Panc1 (cell line): Measurements from ENCODE around the gene CCDC51. TPM values are rescaled to one million over a fixed set of nuclear protein-coding genes. Genes with fewer than 3 reads are reported as not detected.

Experiments
- ATAC-seq: fragments of 200-7000 bp; cut with Tn5 transposase; 2 replicates; pipeline ENCODE4 v1.9.1; 2020; ENCODE audit warnings: mild to moderate bottlenecking, moderate library complexity
- BruUV-seq: library from RNA; stranded (reverse); fragments of 400-500 nt; replicated peaks from 2 replicates; lab custom pipeline; 2021; lab: Mats Ljungman, UMichigan
- CTCF ChIA-PET: fragments of 300-600 bp; sonication (Branson Sonifier 250); formaldehyde crosslinking; loops from one replicate; lab custom pipeline; 2022; ENCODE audit warnings: antibody characterized with exemption; lab: Charles Lee
- POLR2A ChIA-PET: fragments of 300-600 bp; sonication (Branson Sonifier 250); formaldehyde crosslinking; loops from one replicate; lab custom pipeline; 2022; ENCODE audit warnings: antibody characterized with exemption; lab: Charles Lee
- DNase-seq: peaks from one replicate; pipeline ENCODE4 v3.0.0-alpha.2; 2010; ENCODE audit warnings: low read depth, low spot score
- H3K27ac ChIP-seq: 2 replicates; pipeline ENCODE4 v1.5.1; 2011; ENCODE audit warnings: mild to moderate bottlenecking, low read length, inconsistent platforms
- H3K27me3 ChIP-seq: fragments of 200-500 bp; sonication (Bioruptor generic); 2 replicates; pipeline ENCODE4 v1.6.0; 2014; ENCODE audit warnings: low read length, inconsistent platforms; ENCODE audit not compliant: control insufficient read depth, insufficient read depth
- H3K36me3 ChIP-seq: fragments of 200-500 bp; sonication (Bioruptor generic); 2 replicates; pipeline ENCODE4 v1.5.1; 2014; ENCODE audit warnings: inconsistent platforms, mild to moderate bottlenecking, low read length, moderate library complexity; ENCODE audit not compliant: control insufficient read depth, insufficient read depth
- H3K4me1 ChIP-seq: 2 replicates; pipeline ENCODE4 v1.5.1; 2011; ENCODE audit warnings: inconsistent platforms, mild to moderate bottlenecking, low read length, moderate library complexity; ENCODE audit not compliant: control insufficient read depth, insufficient read depth
- H3K4me3 ChIP-seq, 2 experiments: 2 replicates each; pipeline ENCODE4 v1.5.1; 2011 to 2012; ENCODE audit warnings: low read depth in 2 of 2, low read length in 2 of 2, mild to moderate bottlenecking in 2 of 2, inconsistent platforms in 1 of 2, moderate library complexity in 1 of 2
- H3K9me3 ChIP-seq: fragments of 200-500 bp; sonication (Bioruptor generic); 2 replicates; pipeline ENCODE4 v1.5.1; 2014; ENCODE audit warnings: low read depth, mild to moderate bottlenecking, inconsistent platforms, low read length, moderate library complexity; ENCODE audit not compliant: control insufficient read depth, insufficient read depth
- POLR2AphosphoS5 ChIP-seq: IDR thresholded peaks from 2 replicates; pipeline ENCODE4 v1.6.1; 2012; ENCODE audit warnings: mild to moderate bottlenecking, low read depth, low read length, moderate library complexity
- REST ChIP-seq, 2 experiments: IDR thresholded peaks; 2 replicates each; pipeline ENCODE4 v1.6.1; 2011 to 2012; ENCODE audit warnings: low read depth in 2 of 2, control low read depth in 1 of 2, low read length in 1 of 2, mild to moderate bottlenecking in 1 of 2, moderate library complexity in 1 of 2; ENCODE audit not compliant: insufficient read depth in 1 of 2
- SIN3A ChIP-seq: IDR thresholded peaks from 2 replicates; pipeline ENCODE4 v1.6.1; 2012; ENCODE audit warnings: low read depth, mild to moderate bottlenecking, low read length, moderate library complexity, borderline replicate concordance; ENCODE audit not compliant: insufficient read depth
- TCF7L2 ChIP-seq: IDR thresholded peaks from 2 replicates; pipeline ENCODE4 v1.6.1; 2011; ENCODE audit warnings: mild to moderate bottlenecking, low read depth, low read length, inconsistent platforms
- in situ Hi-C: cut with HindIII; loops from 2 replicates; pipeline ENCODE4 v1.10.0; 2016; ENCODE audit warnings: low sequenced_read_pairs, low pct_unique_long_range_greater_than_20kb
- intact Hi-C: fragments of 100-400 bp; cut with micrococcal nuclease; formaldehyde crosslinking; loops from one replicate; pipeline ENCODE4 v1.10.0; 2022; ENCODE audit not compliant: unreplicated experiment
- total RNA-seq: library from RNA; stranded (reverse); gene quantifications from one replicate; pipeline ENCODE4 v1.2.1, GENCODE V29; 2021; ENCODE audit not compliant: unreplicated experiment
- TF ChIP-seq, protein P1 (sequence below): fragments of 450-650 bp; IDR thresholded peaks from 2 replicates; pipeline ENCODE4 v1.5.1; 2017; ENCODE audit warnings: mild to moderate bottlenecking

The CCDC51 gene
- total RNA-seq, 1 experiment from 2014 or later: 11.9 TPM

GRCh38 chr3:48400824-48401433 is 39.0 kb downstream of the CCDC51 start:
- TF ChIP-seq POLR2AphosphoS5 (no peak), REST (IDR thresholded peaks at IDR 0.05; ENCODE audit: insufficient read depth in 1 of 2, low read depth in 2 of 2, low read length in 1 of 2) (no peak), SIN3A (no peak), TCF7L2 (no peak)
- TF ChIP-seq, protein P1, sequence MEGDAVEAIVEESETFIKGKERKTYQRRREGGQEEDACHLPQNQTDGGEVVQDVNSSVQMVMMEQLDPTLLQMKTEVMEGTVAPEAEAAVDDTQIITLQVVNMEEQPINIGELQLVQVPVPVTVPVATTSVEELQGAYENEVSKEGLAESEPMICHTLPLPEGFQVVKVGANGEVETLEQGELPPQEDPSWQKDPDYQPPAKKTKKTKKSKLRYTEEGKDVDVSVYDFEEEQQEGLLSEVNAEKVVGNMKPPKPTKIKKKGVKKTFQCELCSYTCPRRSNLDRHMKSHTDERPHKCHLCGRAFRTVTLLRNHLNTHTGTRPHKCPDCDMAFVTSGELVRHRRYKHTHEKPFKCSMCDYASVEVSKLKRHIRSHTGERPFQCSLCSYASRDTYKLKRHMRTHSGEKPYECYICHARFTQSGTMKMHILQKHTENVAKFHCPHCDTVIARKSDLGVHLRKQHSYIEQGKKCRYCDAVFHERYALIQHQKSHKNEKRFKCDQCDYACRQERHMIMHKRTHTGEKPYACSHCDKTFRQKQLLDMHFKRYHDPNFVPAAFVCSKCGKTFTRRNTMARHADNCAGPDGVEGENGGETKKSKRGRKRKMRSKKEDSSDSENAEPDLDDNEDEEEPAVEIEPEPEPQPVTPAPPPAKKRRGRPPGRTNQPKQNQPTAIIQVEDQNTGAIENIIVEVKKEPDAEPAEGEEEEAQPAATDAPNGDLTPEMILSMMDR: peak; percentile 81
- ATAC-seq: peak; percentile 80
- intact Hi-C loops: loop anchor here (5.0 kb wide), 1 partner anchor 36 kb away; no protein-coding TSS in a partner anchor
- no TSS peak for BruUV-seq
- H3K4me1 ChIP-seq: no peaks in the 10 kb centered on the region
- H3K27ac ChIP-seq: no peak overlapping the region
- H3K27me3 ChIP-seq: no peaks in the 10 kb centered on the region
- CTCF ChIA-PET: interaction anchor here (0.6 to 5.2 kb wide), 11 partner anchors 13 to 1503 kb away, joined by 3 to 98 read pairs (median 4); partner anchors contain the start of genes CCDC51, MST1R and TMA7
- H3K9me3 ChIP-seq: no peaks in the 10 kb centered on the region
- DNase-seq: peak; percentile 32
- no peaks in the 10 kb centered on the region for H3K36me3 ChIP-seq
- in situ Hi-C loops: no loop called here
- POLR2A ChIA-PET: interaction anchor here (0.6 to 0.9 kb wide), 2 partner anchors 35 to 93 kb away, joined by 3 to 4 read pairs; no protein-coding TSS in a partner anchor
- H3K4me3 ChIP-seq: no peak overlapping the region

- Histone ChIP-seq H3K36me3 (no peaks in the 10 kb centered on the region), H3K27me3 (0 out of 2 replicates have a peak, but pooled peaks cover 2% of the 10 kb centered on the region), H3K27ac (no peak overlapping the region), H3K4me3 (no peak overlapping the region), H3K9me3 (no peaks in the 10 kb centered on the region), H3K4me1 (no peaks in the 10 kb centered on the region)
- ATAC-seq (no peak), DNase-seq (no peak)
- no TSS peak for BruUV-seq
- CTCF ChIA-PET: interaction anchor here (5.2 kb wide), 1 partner anchor 37 kb away, joined by 98 read pairs; no protein-coding TSS in a partner anchor
- POLR2A ChIA-PET: interaction anchor here (0.6 kb wide), 1 partner anchor 40 kb away, joined by 3 read pairs; the partner anchor contains the start of gene CCDC51
- no peak for TF ChIP-seq REST (IDR thresholded peaks at IDR 0.05; ENCODE audit: insufficient read depth in 1 of 2, low read depth in 2 of 2, low read length in 1 of 2)
- TF ChIP-seq POLR2AphosphoS5: no peak
- TF ChIP-seq, protein P1: no peak
- no peak for TF ChIP-seq TCF7L2
- TF ChIP-seq SIN3A: no peak
- in situ Hi-C loops (no loop called here), intact Hi-C loops (loop anchor here (5.0 kb wide), 1 partner anchor 38 kb away; no protein-coding TSS in a partner anchor)
Measured at GRCh38 chr3:48399387-48400172, 40.3 kb downstream of the CCDC51 start.
